Suprapubic skin (tissue), 3 donors: ENCODE data around the gene AMBRA1.

Experiments used
- CTCF ChIP-seq, 2 donors: fragments of 200-600 bp in 1 of 2; fragments of 450-650 bp in 1 of 2; sonication (generic) in 1 of 2; IDR thresholded peaks; one replicate each; pipeline ENCODE4 v1.5.1; 2016 to 2019; ENCODE audit warnings: antibody characterized with exemption in 2 of 2, mild to moderate bottlenecking in 1 of 2, moderate library complexity in 1 of 2
- EP300 ChIP-seq: sonication (generic); formaldehyde crosslinking; IDR thresholded peaks from one replicate; pipeline ENCODE4 v1.6.1; 2017; ENCODE audit warnings: antibody characterized with exemption

GRCh38 chr11:46633291-46634217, 39.7 kb upstream of the AMBRA1 start:
- TF ChIP-seq EP300 (no peak), CTCF (IDR thresholded peaks at IDR 0.05) (no peak)
